GM18517 (cell line): ENCODE measurements around the gene AZIN2.

Source experiments
- ATAC-seq: cut with Tn5 transposase; IDR thresholded peaks from one replicate; pipeline ENCODE4 v1.9.1; 2021; ENCODE audit warnings: mild to moderate bottlenecking, moderate library complexity; ENCODE audit not compliant: unreplicated experiment

The AZIN2 gene

DNA sequence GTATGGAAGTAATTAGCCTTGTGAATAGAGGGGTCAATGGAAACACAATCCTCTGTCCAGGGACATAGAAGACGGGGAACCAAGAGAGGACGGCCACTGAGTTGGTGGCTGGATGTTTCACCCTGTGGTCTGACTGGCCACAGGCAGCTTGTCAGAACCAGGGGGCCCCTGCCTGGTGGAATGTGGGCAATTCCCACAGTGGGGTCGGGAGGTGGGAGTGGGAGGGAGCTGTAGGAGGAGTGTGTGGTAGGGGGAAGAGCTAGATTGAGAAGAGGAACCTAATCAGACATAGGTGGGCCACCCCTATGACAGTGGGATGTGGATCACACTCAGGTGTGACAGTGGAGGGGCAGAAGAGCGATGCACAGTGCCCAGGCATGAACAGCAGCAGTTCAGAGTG lies 69.6 kb downstream of the AZIN2 start:
- no peak for ATAC-seq

DNA sequence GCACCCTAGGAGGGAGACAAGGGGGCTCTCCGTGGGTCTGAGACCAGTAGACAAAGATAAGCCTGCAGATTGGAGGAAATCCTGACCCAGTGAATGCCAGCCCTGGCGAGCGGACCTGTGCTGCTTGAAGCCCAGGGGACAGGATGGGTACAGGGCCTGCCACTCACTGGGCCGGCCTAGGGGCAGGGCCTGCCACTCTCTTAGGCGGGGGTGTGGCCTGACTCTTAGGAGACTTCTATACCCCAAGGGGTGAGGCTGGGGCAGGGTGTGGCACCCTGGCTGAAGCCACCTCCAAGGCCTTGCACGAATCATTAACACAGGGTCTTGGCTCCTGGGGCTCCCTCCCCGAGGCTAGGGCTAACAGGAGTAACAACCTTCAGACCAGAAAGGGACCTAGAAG lies 70.2 kb downstream of the AZIN2 start:
- no peak for ATAC-seq

DNA sequence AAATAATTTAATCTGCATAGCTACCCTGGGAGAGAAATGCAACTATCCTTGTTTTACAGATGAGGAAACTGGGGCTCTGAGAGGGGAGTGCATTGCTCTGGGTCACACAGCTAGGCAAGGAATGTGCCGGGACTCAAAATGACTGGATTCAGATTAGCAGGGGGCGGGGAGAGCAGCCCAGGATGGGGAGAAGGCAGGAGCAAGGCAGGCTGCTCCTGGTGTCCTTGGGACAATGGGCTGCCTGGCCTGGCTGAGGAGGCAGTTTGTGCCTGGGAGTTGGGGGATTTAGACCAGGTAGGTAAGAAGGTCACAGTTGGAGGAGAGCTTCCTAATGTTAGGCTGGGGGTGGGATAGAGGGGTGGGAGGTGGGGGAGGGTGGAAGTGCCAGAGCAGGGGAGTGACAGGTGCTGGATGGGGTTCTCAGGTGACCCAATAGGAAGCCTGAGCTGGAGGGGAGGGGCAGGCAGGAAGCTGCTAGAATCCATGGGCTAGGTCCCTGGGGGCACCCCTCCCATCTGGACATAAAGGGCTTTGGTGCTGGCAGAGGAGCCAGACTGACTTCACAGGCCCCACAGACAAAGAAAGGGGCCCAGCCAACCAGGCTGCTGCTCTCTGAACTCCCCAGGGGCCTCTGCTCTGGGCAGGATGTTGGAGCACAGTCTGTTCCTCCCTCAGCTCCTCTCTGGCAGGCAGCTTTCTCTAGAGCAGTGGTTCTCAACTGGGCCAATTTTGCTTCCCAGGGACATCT lies 71.9 kb downstream of the AZIN2 start:
- ATAC-seq = no peak

DNA sequence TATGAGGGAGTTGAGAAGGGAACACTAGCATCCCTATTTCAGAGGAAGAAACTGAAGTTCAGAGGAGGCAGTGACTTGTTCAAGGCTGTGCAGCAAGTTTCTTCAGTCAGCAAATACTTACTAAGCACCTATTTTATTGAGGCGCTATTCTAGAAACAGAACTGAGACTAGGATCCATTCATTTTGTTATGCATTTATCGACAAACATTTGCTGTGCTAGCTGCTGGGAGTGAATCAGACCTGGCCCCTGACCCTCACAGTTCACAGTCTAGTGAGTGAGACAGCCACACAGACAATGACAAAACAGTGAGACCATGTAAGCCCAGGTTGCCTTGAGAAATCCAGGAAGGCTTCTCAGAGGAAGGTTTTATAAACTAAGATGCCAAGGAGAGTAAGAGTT lies 72.7 kb downstream of the AZIN2 start:
- no peak for ATAC-seq

DNA sequence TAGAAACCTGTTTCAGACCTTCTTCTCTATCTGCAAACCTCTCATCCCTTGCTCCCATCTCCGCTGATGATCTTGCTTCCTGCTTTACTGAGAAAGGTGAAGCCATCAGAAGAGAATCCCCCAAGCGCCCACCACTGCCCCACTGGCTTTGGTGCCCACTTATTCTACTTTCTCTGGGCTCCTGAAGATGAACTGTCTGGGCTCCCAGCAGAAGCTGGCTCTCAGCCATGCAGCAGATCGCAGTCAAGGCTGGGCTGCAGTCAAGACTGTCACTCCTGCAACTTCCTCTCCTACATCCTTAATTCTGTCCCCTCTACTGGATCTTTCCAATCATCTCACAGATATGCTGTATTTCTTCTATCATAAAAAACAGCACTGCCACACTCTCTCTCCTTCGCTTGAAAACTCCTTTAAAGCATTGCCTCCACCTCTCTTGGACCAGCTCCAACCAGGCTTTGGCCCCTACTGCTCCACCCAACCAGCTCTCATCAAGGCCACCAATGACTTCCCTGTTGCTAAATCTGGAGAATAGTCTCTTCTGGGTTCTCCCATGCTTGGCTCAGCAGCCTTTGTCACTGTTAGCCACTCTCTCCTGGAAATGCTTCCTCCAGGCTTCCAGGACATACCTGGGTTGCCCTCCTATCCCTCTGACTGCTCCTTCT lies 75.1 kb downstream of the AZIN2 start:
- no peak for ATAC-seq

DNA sequence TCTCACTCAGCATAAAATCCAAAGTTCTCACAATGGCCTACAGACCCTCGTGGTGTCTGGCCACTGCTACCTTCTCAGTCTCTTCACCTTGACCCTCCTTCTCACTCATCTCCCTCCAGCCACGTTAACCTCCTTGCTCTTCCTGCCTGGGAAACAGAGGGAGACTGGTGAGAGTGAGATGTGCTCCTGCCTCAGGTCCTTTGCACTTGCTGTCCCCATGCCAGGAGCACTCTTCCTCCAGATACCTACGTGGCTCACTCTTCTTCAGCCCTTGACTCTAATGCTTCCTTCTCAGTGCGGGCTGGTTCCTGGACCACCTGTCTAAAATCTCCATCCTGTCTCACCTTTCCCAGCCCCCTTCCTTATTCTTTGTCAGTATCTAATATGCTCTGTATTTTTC lies 76.2 kb downstream of the AZIN2 start:
- ATAC-seq = no peak

DNA sequence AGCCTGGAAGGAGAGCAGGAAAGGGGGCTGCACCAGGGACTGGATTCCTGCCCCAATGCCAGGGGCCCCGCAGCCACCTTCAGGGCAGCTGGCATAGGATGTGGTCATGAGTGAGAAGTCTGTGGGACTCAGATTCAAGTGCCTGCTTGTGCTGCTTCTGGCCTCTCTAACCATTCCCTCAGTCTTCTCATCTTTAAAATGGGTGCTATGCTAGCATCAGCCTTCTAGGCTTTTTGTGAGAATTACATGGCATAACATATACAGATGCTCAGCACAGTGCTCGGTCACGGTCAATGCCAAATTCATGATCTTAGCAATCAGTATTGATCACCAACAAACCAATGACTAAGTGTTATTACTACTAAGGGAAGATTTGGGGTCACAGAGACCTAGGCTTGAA lies 77.4 kb downstream of the AZIN2 start:
- no peak for ATAC-seq

DNA sequence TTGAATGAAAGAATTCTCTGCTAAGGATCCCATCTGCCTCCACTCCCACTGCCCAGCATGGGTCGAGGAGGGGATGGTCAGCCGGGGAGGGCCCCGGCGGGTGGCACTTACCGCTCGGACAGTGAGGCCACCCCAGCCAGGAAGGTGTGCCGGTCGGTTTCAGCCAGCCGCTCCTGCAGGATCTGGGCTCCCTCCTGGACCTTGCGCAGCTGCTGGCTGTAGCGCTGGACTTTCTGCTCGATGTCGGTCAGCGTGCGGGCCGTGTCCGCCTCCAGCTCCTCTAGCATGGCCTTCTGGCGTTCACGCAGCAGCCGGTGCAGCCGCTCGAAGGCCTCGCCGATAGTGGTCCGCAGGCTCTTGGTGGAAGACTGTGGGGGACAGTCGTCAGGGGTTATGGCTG lies 78.6 kb downstream of the AZIN2 start:
- ATAC-seq = no peak

DNA sequence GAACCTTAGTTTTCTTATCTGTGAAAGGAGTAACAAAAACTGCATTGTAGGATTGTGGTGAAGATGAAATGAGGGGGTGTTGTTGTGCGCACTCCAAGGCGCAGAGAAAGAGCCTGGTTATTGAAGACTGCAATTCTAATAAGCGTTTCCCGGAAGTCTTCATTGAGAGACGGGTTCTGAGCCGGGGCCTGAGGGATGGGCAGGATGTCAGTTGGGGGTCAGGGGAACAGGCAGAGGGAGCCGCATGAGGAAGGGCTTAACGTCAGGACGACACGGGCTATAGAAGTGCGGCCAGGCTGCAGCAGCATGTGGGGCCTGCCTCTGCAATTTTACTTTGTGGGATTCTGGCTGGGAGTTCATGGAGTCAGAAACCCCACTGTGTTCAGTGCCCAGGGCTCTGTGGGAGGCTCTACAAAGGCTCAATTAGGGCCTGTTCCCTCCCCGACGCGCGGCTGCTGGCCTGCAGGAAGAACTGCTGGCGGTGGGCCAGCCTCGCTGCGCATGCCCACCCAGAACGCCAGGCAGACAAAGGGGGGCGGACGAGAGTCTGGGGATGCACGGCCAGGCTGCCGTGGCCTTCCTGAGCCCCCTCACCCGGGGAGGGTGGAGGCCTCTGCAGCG lies 80.2 kb downstream of the AZIN2 start:
- no peak for ATAC-seq

DNA sequence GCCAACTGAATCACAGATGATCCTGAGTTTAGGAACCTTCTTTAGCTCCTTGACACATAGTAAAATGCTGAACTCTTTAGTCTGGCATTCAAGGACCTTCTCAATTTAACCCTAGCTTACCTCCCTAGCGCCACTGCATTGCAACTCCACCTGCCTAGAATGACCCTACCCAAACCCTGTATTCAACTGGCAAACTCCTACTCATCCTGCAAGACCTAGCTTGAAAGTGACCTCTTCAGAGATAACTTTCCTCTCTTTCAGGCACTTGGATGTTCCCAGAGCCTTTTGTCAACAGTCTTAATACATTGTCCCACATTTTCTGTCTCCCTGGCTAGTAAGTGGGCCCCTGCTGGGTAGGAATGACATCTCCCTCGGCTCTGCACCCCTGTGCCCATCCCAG lies 81.2 kb downstream of the AZIN2 start:
- ATAC-seq = no peak

DNA sequence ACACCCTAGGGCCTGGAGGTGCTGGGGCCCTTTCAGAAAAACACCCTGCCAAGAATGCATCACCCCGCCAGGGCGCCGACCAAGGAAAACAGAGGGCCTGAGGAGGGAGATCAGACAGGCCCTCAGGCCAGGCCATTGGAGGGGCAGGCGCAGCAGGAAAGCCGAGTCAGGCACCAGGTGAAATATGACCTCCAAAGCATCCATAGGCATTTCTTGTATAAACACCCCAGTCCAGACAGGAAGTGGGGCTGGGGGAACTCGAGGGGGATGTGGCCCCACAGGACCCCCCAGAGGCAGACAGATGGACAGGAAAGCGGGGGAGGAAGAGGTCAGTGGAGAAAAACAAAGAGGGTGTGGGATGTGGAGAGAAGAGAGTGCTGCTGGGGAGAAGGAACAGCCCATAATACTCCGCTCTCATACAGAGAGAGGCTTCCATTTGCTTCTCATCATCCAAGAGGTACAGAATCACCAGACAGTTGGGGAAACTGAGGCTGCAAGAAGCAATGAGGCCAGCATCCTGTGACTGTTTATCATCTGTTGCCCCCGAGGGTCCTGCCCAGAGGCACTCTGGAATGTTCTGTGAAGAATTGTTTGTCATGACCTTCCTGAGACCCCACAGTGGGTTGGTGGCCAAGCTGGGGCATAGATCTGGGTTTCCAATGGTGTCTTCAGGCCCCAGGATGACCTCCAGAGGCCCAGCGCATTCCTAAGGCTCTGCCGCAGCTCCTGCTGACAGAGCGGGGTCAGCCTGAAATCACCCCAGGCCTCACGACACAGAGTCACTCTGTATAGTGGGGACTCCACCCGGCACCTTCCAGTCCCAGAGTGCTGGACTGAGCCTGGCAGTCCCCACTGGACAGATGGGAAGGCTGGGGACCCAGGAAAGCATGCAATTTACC lies 82.9 kb downstream of the AZIN2 start:
- ATAC-seq = no peak

DNA sequence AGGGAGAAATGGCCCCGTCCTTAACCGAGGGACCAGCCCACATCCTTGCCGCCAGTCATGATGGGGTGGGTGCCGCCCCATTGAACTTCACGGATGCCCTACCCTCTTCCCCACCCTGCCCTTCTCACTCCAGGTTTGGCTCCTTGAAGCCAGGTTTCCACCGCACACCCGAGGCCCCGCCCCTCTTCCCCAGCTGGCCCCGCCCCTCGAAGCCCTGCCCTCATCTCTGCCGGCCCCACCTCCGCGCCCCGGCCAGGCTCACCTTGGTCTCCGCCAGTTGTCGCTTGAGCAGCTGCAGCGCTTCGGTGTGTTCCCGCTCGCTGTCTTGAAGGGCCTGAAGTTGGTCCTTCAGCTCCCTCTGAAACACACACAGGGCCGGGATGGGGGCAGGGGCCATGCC lies 84.3 kb downstream of the AZIN2 start:
- ATAC-seq = no peak

DNA sequence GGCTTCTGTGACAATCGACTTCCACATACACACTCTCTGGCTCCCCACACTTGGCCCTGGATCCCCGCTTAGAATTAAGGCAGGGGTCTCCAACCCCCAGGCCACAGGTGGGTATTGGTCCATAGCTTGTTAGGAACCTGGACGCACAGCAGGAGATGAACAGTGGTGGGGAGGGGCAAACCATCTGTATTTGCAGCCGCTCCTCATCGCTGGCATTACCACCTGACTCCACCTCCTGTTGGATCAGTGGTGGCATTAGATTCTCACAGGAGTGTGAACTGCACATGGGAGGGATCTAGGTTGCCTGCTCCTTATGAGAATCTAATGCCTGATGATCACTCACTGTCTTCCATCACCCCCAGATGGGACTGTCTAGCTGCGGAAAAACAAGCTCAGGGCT lies 84.9 kb downstream of the AZIN2 start:
- no peak for ATAC-seq

DNA sequence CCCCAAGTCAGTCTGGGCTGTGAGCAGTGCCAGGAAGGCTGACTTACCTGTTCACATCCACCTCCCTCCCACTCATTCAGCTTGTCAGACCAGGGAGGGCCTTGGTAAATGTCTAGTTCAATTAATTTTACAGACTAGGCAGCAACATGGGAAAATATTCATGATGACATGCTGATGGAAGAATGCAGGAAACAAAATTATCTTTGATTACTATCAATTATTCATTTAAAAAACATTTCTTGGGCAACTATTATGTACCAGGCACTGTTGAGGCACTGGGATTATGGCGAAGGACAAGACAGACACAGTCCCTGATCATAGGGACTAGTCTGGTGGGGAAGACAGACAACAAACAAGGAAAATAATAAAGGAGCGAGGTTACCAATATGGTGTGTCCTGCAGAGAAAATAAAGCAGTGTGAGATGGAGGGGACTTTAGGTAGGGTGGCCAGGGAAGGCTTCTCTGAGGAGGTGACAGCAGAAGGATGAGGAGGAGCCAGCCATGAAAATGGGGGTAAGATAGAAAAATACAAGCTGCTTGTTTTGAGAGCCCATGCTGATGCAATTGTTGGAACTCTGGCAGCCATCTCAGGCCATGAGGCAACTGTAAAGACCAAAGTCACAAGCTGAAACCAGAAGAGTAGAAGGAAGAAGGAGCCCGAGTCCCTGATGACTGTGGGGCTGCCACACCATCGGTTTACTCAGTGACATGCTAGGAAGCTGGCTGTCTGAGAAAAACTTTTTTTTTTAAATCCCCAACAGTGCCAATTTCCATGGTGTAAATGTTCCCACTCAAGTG lies 86.9 kb downstream of the AZIN2 start:
- no peak for ATAC-seq

DNA sequence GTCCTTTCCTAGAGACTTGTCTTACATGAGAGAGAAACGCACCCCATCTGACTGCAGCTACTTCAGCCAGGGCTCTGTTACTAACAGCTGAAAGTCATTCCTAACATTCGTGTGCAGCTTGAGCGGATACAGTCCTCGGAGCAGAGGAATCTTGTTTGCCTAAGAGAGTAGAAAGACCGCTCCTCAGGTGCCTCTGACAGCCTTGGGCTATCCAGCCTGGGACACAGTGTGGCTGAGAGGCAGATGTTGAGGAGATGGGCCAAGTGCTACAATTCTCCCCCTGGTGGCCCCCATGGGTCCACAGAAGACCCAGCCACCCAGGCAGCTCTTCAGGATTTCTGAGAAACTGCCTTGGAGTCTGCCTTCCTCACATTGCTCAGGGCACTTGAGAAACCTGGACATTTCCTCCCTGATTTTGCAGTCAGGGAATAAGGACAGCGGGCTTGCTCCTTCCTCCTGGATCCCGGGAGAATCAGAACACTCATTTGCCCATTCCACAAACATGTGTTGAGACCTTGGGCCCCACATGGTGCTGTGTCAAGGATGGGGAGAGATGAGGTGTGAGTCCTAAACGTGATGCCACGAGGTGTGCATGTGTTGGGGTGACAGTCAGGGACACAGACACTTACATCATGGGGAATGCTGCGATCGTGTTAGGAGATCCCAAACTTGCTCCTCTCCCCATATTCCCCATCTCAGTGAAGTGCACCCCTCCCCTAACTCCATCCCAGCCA lies 87.8 kb downstream of the AZIN2 start:
- ATAC-seq = no peak

DNA sequence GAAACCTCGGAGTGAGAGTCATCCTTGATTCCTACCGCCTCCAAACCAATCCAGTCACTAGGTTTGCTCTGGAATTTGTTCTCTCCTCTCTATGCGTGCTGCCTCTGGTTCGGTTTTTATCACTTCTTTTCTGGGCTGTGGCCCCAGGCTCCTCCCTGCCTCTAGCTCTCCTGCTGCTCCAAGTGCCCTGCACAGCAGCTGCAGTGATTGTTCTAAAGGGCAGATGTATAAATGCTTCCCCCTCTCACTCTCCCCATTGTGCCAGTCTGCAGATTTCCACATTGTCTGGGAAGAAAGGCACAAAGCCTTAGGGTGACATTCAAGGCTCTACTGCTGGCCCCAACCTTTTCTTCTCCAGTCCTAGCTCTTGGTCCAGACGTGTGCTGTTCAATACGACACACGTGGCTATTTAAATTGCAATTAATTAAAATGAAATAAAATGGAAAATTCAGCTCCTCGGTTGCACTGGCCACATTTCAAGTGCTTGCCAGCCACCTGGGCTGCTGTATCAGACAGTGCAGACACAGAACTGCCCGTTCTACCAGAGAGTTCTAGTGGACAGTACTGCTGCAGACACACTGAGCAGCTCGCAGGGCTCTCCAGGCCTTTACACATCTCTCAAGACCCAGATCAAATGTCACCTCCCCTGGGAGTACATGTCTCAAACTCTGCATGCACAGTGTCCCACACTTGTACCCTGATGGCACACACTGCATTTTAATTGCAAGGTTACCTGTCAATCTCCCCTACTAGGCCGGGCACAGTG lies 88.5 kb downstream of the AZIN2 start:
- no peak for ATAC-seq
